Kidney epithelial cell (primary cell): ENCODE measurements around the gene SMAD2. TPM values are rescaled to one million over a fixed set of nuclear protein-coding genes. Genes with fewer than 3 reads are reported as not detected.
"Not testable (repeated sequence)": the region's sequence is repeated elsewhere in the genome, so short reads cannot be mapped to it uniquely, and the experiment has no call there.

Experiments used
- DNase-seq: peaks from one replicate; pipeline ENCODE4 v3.0.0-alpha.2; 2010; ENCODE audit warnings: low read depth
- H3K27me3 ChIP-seq: 2 replicates; pipeline ENCODE4 v1.6.0; 2011; ENCODE audit warnings: low read length; ENCODE audit not compliant: control insufficient read depth, insufficient read depth
- H3K36me3 ChIP-seq: 2 replicates; pipeline ENCODE4 v1.5.1; 2011; ENCODE audit warnings: low read length; ENCODE audit not compliant: control insufficient read depth, insufficient read depth
- H3K4me3 ChIP-seq: 2 replicates; pipeline ENCODE4 v1.5.1; 2011; ENCODE audit warnings: low read depth, mild to moderate bottlenecking, control low read depth, low read length
- total RNA-seq: library from RNA; depleted of rRNA; stranded (reverse); fragments of >200 nt; gene quantifications from 2 replicates; pipeline ENCODE4 v1.2.3, GENCODE V29; 2015
- TF ChIP-seq, protein P1 (sequence below): IDR thresholded peaks from 2 replicates; pipeline ENCODE4 v1.5.1; 2011; ENCODE audit warnings: mild to moderate bottlenecking, moderate library complexity, low read length, control low read depth, inconsistent platforms; ENCODE audit not compliant: insufficient read depth, poor library complexity, severe bottlenecking

The SMAD2 gene
- total RNA-seq, 1 donor from 2014 or later: 122 TPM

DNA sequence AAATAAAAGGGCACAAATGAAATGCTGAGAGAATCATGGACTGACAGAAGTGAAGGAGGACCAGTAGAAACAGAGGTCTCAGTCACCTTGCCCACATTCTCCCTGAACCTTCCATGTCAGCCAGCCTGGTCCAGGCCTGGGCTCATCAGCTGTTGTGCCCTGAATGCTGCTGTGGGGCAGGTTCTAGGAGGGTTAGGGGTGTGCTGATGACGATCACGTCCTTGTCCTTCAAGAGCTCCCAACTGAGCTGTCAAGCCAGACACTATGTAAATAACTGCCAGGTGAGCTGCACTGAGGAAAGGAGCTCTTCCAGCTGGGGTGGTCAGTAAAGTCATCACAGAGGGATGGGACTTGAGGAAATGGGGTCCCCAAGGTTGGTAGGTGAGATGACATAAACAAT is 156.5 kb downstream of the SMAD2 start:
- TF ChIP-seq, protein P1, sequence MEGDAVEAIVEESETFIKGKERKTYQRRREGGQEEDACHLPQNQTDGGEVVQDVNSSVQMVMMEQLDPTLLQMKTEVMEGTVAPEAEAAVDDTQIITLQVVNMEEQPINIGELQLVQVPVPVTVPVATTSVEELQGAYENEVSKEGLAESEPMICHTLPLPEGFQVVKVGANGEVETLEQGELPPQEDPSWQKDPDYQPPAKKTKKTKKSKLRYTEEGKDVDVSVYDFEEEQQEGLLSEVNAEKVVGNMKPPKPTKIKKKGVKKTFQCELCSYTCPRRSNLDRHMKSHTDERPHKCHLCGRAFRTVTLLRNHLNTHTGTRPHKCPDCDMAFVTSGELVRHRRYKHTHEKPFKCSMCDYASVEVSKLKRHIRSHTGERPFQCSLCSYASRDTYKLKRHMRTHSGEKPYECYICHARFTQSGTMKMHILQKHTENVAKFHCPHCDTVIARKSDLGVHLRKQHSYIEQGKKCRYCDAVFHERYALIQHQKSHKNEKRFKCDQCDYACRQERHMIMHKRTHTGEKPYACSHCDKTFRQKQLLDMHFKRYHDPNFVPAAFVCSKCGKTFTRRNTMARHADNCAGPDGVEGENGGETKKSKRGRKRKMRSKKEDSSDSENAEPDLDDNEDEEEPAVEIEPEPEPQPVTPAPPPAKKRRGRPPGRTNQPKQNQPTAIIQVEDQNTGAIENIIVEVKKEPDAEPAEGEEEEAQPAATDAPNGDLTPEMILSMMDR: no peak
- Histone ChIP-seq H3K4me3 (no peak overlapping the region), H3K36me3 (no peaks in the 10 kb centered on the region), H3K27me3 (no peaks in the 10 kb centered on the region)
- no peak for DNase-seq

DNA sequence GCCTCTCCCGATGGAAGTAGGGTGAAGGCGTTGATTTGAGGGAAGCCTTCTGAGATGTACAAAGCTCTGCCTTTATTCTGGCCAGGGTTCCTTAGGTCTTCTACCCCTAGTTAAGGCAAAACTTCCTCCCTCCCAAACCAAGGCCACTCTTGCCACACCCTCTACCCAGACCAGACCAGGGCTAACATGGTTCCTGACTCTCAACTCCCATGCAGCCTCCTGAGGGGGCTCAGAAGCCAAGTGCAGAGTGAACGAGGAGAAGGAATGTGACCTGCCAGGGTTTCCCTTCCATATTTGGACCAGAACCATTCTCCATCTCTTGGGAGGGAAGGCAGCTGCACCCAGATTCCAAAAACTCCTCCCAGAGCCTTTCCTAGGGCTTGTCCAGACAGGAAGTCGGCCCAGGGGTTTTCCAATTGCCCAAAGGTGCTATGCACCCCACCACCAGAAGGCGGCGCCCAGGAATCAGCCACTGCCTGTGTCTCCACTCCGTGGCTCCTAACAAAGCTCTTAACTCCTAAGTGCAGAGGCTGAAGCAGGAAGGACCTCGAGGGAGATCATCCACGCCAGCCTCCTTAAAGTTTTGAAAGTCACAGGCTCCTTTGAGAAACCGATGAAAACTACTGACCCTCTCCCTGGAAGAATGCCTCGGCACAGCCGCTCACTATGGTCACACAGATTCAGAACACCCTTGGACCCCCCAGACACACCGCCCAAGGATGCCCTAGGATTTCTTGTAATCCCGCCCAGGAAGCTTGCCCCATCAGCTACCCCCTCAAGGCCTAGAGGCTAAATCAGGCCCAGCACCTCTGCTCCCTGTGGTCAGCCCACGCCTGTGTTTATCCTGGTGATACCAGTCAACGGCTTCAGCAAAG is 157.8 kb downstream of the SMAD2 start:
- no peak overlapping the region for H3K4me3 ChIP-seq
- DNase-seq: peak; percentile 16
- no peaks in the 10 kb centered on the region for H3K36me3 ChIP-seq
- no peaks in the 10 kb centered on the region for H3K27me3 ChIP-seq
- TF ChIP-seq, protein P1: peak; percentile 82

DNA sequence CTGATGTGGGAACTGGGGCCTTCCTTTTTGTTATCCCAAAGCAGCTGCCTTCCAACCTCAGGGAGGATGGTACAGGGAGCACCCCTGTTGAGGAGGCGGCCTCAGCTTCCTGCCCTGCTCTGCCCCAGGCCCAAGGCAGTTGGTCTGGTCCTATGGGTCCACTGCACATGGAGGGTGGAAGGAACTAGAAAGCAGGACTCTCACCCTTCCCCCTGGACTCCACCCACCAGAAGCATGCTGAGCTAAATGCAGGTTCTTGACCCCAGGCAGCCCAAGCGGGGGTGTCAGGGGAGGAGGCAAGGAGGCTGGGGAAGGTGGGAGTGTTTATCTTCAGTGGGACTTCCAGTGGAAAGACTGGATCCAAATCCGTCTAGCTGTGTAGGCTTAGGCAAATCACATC is 158.5 kb downstream of the SMAD2 start:
- no peak for DNase-seq
- H3K4me3 ChIP-seq: no peak overlapping the region
- H3K36me3 ChIP-seq: no peaks in the 10 kb centered on the region
- TF ChIP-seq, protein P1: no peak
- no peaks in the 10 kb centered on the region for H3K27me3 ChIP-seq

DNA sequence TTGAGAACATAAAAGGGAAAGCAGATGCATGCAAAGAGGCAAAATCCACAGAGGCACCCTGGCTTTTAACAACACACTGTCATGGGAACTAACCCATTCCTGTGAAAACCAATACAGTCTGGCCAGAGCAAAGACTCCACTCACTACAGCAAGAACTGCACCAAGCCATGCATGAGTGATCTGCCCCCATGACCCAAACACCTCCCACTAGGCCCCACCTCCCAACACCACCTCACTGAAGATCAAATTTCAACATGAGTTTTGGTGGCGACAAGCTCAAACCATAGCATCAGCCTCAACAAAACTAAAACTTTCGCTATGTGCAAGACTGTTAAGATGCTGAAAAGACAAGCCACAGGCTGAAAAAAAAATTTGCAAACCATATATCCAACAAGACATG is 162.8 kb downstream of the SMAD2 start:
- H3K27me3 ChIP-seq: no peaks in the 10 kb centered on the region
- H3K36me3 ChIP-seq: no peaks in the 10 kb centered on the region
- TF ChIP-seq, protein P1: no peak
- no peak for DNase-seq
- H3K4me3 ChIP-seq: no peak overlapping the region

DNA sequence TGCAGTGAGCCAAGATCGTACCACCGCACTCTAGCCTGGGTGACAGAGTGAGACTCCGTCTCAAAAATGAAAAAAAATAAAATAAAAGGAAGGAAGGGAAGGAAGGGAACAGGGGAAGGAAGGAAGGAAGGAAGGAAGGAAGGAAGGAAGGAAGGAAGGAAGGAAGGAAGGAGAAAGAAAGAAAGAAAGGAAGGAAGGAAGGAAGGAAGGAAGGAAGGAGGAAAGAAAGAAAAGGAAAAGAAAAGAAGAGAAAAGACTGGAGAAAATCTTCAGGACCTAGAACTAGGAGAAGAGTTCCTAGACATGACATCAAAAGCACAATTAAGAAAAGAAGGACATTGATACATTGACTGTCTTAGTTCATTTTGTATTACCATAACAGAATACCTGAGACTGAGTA is 163.3 kb downstream of the SMAD2 start:
- H3K27me3 ChIP-seq, H3K36me3 ChIP-seq, H3K4me3 ChIP-seq, DNase-seq: not testable (repeated sequence)
